Measurements from ENCODE around the gene MXD3. TPM values are rescaled to one million over a fixed set of nuclear protein-coding genes. Genes with fewer than 3 reads are reported as not detected.

The MXD3 gene
- polyA plus RNA-seq, 1 experiment = 2.8 TPM

DNA sequence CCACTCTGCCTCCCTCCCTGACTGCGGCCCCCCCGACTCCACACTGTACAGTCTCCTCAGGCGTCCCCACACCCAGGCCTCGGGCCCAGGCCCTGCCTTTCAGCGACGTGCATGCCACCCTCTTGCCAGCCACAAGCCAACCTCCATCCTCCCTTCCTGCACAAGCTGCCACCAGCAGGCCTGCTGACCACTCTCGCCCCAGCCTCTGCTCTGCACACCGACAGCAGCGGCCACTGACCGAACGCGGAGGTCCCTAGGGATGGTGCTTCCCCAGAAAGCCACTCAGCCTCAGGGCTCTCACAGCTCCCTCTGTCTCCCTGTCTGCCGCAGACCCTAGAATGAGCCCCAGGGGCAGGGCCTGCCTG, 21.2 kb upstream of the MXD3 start:
- Histone ChIP-seq H3K4me3 (ENCODE audit: low read depth, low read length) (no peak overlapping the region), H3K9me3 (ENCODE audit: control insufficient read depth, insufficient read depth, low read length) (peaks cover 3% of the 10 kb centered on the region; the same call in 1 of the 2 replicates), H3K27ac (ENCODE audit: low read depth, low read length) (no peak overlapping the region), H3K27me3 (ENCODE audit: control insufficient read depth, insufficient read depth, low read length) (no peaks in the 10 kb centered on the region)
- no peak for DNase-seq (ENCODE audit: low read depth, low spot score)
- TF ChIP-seq, protein P1, sequence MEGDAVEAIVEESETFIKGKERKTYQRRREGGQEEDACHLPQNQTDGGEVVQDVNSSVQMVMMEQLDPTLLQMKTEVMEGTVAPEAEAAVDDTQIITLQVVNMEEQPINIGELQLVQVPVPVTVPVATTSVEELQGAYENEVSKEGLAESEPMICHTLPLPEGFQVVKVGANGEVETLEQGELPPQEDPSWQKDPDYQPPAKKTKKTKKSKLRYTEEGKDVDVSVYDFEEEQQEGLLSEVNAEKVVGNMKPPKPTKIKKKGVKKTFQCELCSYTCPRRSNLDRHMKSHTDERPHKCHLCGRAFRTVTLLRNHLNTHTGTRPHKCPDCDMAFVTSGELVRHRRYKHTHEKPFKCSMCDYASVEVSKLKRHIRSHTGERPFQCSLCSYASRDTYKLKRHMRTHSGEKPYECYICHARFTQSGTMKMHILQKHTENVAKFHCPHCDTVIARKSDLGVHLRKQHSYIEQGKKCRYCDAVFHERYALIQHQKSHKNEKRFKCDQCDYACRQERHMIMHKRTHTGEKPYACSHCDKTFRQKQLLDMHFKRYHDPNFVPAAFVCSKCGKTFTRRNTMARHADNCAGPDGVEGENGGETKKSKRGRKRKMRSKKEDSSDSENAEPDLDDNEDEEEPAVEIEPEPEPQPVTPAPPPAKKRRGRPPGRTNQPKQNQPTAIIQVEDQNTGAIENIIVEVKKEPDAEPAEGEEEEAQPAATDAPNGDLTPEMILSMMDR (IDR thresholded peaks at IDR 0.05; ENCODE audit: low read depth, low read length) = no peak
- POLR2A ChIA-PET = no interaction called here
- CTCF ChIA-PET = interaction anchor here (2.3 kb wide), 1 partner anchor 23 kb away, joined by 6 read pairs; no protein-coding TSS in a partner anchor

DNA sequence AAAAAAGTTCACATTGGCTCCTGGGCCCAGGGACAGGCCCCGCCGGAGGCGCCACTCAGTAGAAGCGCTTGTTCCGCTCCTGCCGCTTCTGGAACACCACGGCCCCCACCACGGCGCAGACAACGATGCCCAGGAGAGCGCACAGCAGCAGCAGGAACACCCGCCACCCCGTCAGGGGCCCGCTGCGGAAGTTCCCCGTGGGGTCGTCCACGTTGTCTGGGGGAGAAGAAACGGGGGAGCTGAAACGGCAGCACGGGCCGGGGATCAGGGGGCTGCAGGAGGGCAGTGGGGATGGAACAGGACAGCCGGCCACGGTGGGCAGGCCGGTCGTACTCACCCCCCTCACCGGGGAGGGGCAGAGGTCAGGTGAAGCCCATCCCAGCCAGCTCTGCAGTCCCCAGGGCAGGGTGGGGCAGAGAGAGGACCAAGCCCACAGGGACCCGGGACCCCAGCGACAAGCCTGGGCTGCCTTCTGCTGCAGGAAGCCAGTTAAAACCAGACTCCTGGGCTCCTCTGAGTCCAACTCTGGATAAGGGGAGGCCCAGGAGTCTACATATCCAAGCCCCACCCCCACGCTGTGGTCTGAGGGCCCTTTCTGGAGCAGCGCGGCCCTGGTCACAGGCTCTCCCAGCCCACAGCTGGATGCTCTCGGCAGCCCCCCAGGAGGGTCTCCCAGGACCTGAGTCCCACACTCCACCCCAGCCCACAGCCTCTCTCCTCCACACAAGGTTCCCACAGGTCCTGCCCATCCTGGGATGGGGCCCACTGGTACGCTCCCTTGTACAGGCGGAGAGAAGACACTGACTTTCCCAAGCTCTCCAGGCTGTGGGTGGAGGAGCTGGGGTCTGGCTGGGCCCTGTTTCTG, 20.6 kb upstream of the MXD3 start:
- DNase-seq (ENCODE audit: low read depth, low spot score) = no peak
- H3K4me3 ChIP-seq (ENCODE audit: low read depth, low read length) = no peak overlapping the region
- no peaks in the 10 kb centered on the region for H3K27me3 ChIP-seq (ENCODE audit: control insufficient read depth, insufficient read depth, low read length)
- CTCF ChIA-PET = interaction anchor here (1.5 kb wide), 1 partner anchor 13 kb away, joined by 6 read pairs; no protein-coding TSS in a partner anchor
- TF ChIP-seq, protein P1 (IDR thresholded peaks at IDR 0.05; ENCODE audit: low read depth, low read length) = no peak
- POLR2A ChIA-PET = no interaction called here
- H3K27ac ChIP-seq (ENCODE audit: low read depth, low read length) = no peak overlapping the region
- H3K9me3 ChIP-seq (ENCODE audit: control insufficient read depth, insufficient read depth, low read length) = peaks cover 3% of the 10 kb centered on the region; the same call in 1 of the 2 replicates

DNA sequence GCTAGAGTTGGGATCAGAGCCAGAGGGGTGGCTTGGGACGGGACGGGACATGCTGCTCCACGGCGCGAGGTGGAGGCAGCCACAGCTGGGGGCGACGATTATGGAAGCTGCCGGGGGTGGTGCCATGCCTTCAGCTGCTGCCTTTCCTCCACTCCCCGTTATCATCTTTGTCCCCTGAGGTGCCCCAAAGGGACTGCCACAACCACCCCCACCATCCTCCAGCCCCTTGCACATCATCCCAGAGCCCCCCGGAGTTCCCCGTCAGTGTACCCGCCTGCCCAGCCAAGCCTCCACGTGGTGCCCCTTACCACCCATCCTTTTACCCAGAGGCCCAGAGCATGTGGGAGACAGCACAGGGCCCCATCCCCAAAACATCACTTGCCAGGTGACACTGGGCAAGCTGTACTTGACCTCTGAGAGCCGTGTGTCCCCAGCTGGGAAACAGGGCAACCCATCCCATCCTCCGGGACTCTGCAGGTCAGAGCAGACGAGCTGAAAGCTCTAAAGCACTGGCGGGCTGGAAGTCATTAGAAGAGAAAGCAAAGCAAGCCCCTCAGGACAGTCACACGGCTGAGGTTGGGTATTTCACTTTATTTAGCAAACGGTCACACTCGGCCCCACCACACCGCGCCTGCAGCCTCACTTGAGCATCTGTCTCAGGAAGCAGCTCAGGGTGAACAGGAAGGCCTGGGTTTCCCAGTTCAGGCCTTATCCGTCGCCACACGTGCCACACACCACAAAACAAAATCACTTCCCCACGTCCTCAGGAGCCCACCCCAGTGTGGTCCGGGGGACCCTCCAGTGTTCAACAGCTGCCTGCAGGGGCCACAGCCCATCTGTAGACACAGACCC, 19.5 kb upstream of the MXD3 start:
- no peak for DNase-seq (ENCODE audit: low read depth, low spot score)
- no peak overlapping the region for H3K4me3 ChIP-seq (ENCODE audit: low read depth, low read length)
- TF ChIP-seq, protein P1 (IDR thresholded peaks at IDR 0.05; ENCODE audit: low read depth, low read length) = no peak
- ChIA-PET POLR2A (interaction anchor here (1.3 kb wide), 1 partner anchor 21 kb away, joined by 4 read pairs; no protein-coding TSS in a partner anchor), CTCF (interaction anchor here (0.6 to 1.5 kb wide), 2 partner anchors 12 to 13 kb away, joined by 6 to 11 read pairs; no protein-coding TSS in a partner anchor)
- no peaks in the 10 kb centered on the region for H3K27me3 ChIP-seq (ENCODE audit: control insufficient read depth, insufficient read depth, low read length)
- H3K27ac ChIP-seq (ENCODE audit: low read depth, low read length) = no peak overlapping the region
- H3K9me3 ChIP-seq (ENCODE audit: control insufficient read depth, insufficient read depth, low read length) = peaks cover 3% of the 10 kb centered on the region; the same call in 1 of the 2 replicates

DNA sequence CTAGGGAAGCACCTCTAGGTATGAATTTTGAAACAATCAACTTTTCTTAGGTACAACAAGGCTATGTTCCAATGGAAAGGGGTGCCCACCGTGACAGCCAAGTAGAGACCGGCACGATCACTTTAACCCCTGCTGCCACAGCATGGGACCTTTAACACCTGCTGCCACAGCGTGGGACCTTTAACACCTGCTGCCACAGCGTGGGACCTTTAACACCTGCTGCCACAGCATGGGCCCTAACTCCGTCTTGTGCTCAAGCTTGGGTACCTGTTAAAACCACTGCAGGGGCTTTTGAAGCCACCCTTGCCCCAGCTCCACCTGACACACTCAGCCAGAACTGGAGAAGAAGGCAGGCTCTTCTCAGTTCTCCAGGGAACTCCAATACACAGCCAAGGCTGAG, 18.2 kb upstream of the MXD3 start:
- Histone ChIP-seq H3K27me3 (ENCODE audit: control insufficient read depth, insufficient read depth, low read length) (no peaks in the 10 kb centered on the region), H3K4me3 (ENCODE audit: low read depth, low read length) (no peak overlapping the region), H3K9me3 (ENCODE audit: control insufficient read depth, insufficient read depth, low read length) (peaks cover 3% of the 10 kb centered on the region; the same call in 1 of the 2 replicates), H3K27ac (ENCODE audit: low read depth, low read length) (no peak overlapping the region)
- ChIA-PET CTCF (interaction anchor here (0.5 kb wide), 1 partner anchor 16 kb away, joined by 3 read pairs; no protein-coding TSS in a partner anchor), POLR2A (interaction anchor here (1.3 kb wide), 1 partner anchor 22 kb away, joined by 4 read pairs; no protein-coding TSS in a partner anchor)
- DNase-seq (ENCODE audit: low read depth, low spot score) = no peak
- TF ChIP-seq, protein P1 (IDR thresholded peaks at IDR 0.05; ENCODE audit: low read depth, low read length) = no peak
